GM19023 (cell line): ENCODE measurements around the gene VWA5B1.
"Not testable (repeated sequence)": the region's sequence is repeated elsewhere in the genome, so short reads cannot be mapped to it uniquely, and the experiment has no call there.

Experiments used
- ATAC-seq: cut with Tn5 transposase; IDR thresholded peaks from one replicate; pipeline ENCODE4 v1.9.1; 2021; ENCODE audit warnings: mild to moderate bottlenecking, moderate library complexity; ENCODE audit not compliant: unreplicated experiment

The VWA5B1 gene

GRCh38 chr1:20278692-20279130, 12.0 kb upstream of the VWA5B1 start:
- ATAC-seq: no peak

GRCh38 chr1:20279509-20279908, 11.2 kb upstream of the VWA5B1 start:
- no peak for ATAC-seq

GRCh38 chr1:20280341-20280740, 10.3 kb upstream of the VWA5B1 start:
- ATAC-seq: no peak

- no peak for ATAC-seq
These were observed 9.8 kb upstream of the VWA5B1 start for GRCh38 chr1:20280906-20281305.

- ATAC-seq: no peak
These were observed 8.9 kb upstream of the VWA5B1 start for GRCh38 chr1:20281801-20282200.

GRCh38 chr1:20282533-20282932, 8.1 kb upstream of the VWA5B1 start:
- ATAC-seq: no peak

GRCh38 chr1:20284046-20284445, 6.6 kb upstream of the VWA5B1 start:
- ATAC-seq: no peak

GRCh38 chr1:20284625-20285024, 6.0 kb upstream of the VWA5B1 start:
- no peak for ATAC-seq

- no peak for ATAC-seq
These were observed 5.2 kb upstream of the VWA5B1 start for GRCh38 chr1:20285510-20285909.

- ATAC-seq: not testable (repeated sequence)
These were observed 3.0 kb upstream of the VWA5B1 start for GRCh38 chr1:20287696-20288095.

GRCh38 chr1:20291645-20292084, 990 bp downstream of the VWA5B1 start:
- no peak for ATAC-seq

- no peak for ATAC-seq
These were observed 8.0 kb downstream of the VWA5B1 start for GRCh38 chr1:20298626-20299025.

GRCh38 chr1:20301463-20302107, 10.9 kb downstream of the VWA5B1 start:
- ATAC-seq: no peak

- ATAC-seq: no peak
These were observed 11.4 kb downstream of the VWA5B1 start for GRCh38 chr1:20302108-20302471.

GRCh38 chr1:20307026-20307425, 16.4 kb downstream of the VWA5B1 start:
- ATAC-seq: no peak

- ATAC-seq: no peak
These were observed 17.9 kb downstream of the VWA5B1 start for GRCh38 chr1:20308569-20308968.

- no peak for ATAC-seq
These were observed 20.6 kb downstream of the VWA5B1 start for GRCh38 chr1:20311289-20311688.

GRCh38 chr1:20312310-20312709, 21.6 kb downstream of the VWA5B1 start:
- ATAC-seq: no peak

GRCh38 chr1:20312818-20313217, 22.1 kb downstream of the VWA5B1 start:
- ATAC-seq: no peak

- no peak for ATAC-seq
These were observed 26.8 kb downstream of the VWA5B1 start for GRCh38 chr1:20317471-20317870.

- no peak for ATAC-seq
These were observed 27.8 kb downstream of the VWA5B1 start for GRCh38 chr1:20318521-20318920.

- ATAC-seq: no peak
These were observed 28.3 kb downstream of the VWA5B1 start for GRCh38 chr1:20318971-20319370.
